HepG2 (cell line): ENCODE results near the gene TMEM186. TPM values are rescaled to one million over a fixed set of nuclear protein-coding genes. Genes with fewer than 3 reads are reported as not detected.
A peak's percentile ranks its signal among the peaks of the same experiment; 100 is the strongest.

Source experiments
- CCDC6 ChIP-seq: sonication (generic); formaldehyde crosslinking; IDR thresholded peaks from 2 replicates; pipeline ENCODE4 v1.8.1; 2022; ENCODE audit warnings: mild to moderate bottlenecking, missing genetic modification reagents, moderate library complexity
- ELF4 ChIP-seq: sonication (generic); formaldehyde crosslinking; IDR thresholded peaks from 2 replicates; pipeline ENCODE4 v1.5.0; 2020; ENCODE audit warnings: missing genetic modification reagents, mild to moderate bottlenecking, moderate library complexity, borderline replicate concordance
- NFRKB ChIP-seq: fragments of 450-650 bp; IDR thresholded peaks from 2 replicates; pipeline ENCODE4 v1.6.1; 2017
- NR2F6 ChIP-seq, 2 experiments: IDR thresholded peaks; 2 replicates each; pipeline ENCODE4 v1.6.1; 2016; ENCODE audit warnings: antibody characterized with exemption in 1 of 2, mild to moderate bottlenecking in 1 of 2
- REL ChIP-seq: sonication (generic); formaldehyde crosslinking; conservative IDR thresholded peaks from 2 replicates; pipeline ENCODE4 v1.8.0; 2022; ENCODE audit warnings: mild to moderate bottlenecking, missing genetic modification reagents, moderate library complexity
- RNF2 ChIP-seq: fragments of 450-650 bp; conservative IDR thresholded peaks from 2 replicates; pipeline ENCODE4 v1.6.1; 2016; ENCODE audit warnings: low read depth
- SALL1 ChIP-seq: sonication (generic); formaldehyde crosslinking; IDR thresholded peaks from 2 replicates; pipeline ENCODE4 v1.8.0; 2022; ENCODE audit warnings: mild to moderate bottlenecking, missing genetic modification reagents
- SIN3B ChIP-seq: fragments of 150-350 bp; IDR thresholded peaks from 2 replicates; pipeline ENCODE4 v1.6.1; 2014; ENCODE audit warnings: low read length
- SP5 ChIP-seq: IDR thresholded peaks from 2 replicates; pipeline ENCODE4 v1.6.1; 2016; ENCODE audit warnings: low read depth, borderline replicate concordance
- TBL1XR1 ChIP-seq: fragments of 150-350 bp; IDR thresholded peaks from 2 replicates; pipeline ENCODE4 v1.6.1; 2014; ENCODE audit warnings: borderline replicate concordance, low read length; ENCODE audit not compliant: partially characterized antibody
- TP53 ChIP-seq: sonication (generic); formaldehyde crosslinking; conservative IDR thresholded peaks from 2 replicates; pipeline ENCODE4 v1.4.0; 2020; ENCODE audit warnings: missing genetic modification reagents
- XBP1 ChIP-seq: sonication (generic); formaldehyde crosslinking; IDR thresholded peaks from 2 replicates; pipeline ENCODE4 v1.5.0; 2020; ENCODE audit warnings: missing genetic modification reagents
- YEATS4 ChIP-seq: sonication (generic); formaldehyde crosslinking; IDR thresholded peaks from 2 replicates; pipeline ENCODE4 v1.4.0; 2020; ENCODE audit warnings: missing genetic modification reagents, borderline replicate concordance
- ZFY ChIP-seq: sonication (generic); formaldehyde crosslinking; IDR thresholded peaks from 2 replicates; pipeline ENCODE4 v1.4.0; 2020; ENCODE audit warnings: missing genetic modification reagents
- ZKSCAN1 ChIP-seq: fragments of 150-350 bp; IDR thresholded peaks from 2 replicates; pipeline ENCODE4 v1.6.1; 2014; ENCODE audit warnings: low read length
- ZNF326 ChIP-seq: sonication (generic); formaldehyde crosslinking; IDR thresholded peaks from 2 replicates; pipeline ENCODE4 v1.4.0; 2020; ENCODE audit warnings: missing genetic modification reagents, borderline replicate concordance
- ZNF44 ChIP-seq: sonication (generic); formaldehyde crosslinking; IDR thresholded peaks from 2 replicates; pipeline ENCODE4 v1.5.1; 2020; ENCODE audit warnings: mild to moderate bottlenecking, missing genetic modification reagents
- ZNF570 ChIP-seq: sonication (generic); formaldehyde crosslinking; IDR thresholded peaks from 2 replicates; pipeline ENCODE4 v1.4.0; 2020; ENCODE audit warnings: mild to moderate bottlenecking, missing genetic modification reagents, borderline replicate concordance
- ZNF580 ChIP-seq: IDR thresholded peaks from 2 replicates; pipeline ENCODE4 v1.6.1; 2016; ENCODE audit warnings: low read depth, borderline replicate concordance
- ZNF775 ChIP-seq: sonication (generic); formaldehyde crosslinking; IDR thresholded peaks from 2 replicates; pipeline ENCODE4 v1.4.0; 2020; ENCODE audit warnings: missing genetic modification reagents, mild to moderate bottlenecking, moderate library complexity, borderline replicate concordance
- ZNF800 ChIP-seq: sonication (generic); formaldehyde crosslinking; IDR thresholded peaks from 2 replicates; pipeline ENCODE4 v1.4.0; 2020; ENCODE audit warnings: missing genetic modification reagents
- polyA plus RNA-seq, 8 experiments: library from polyadenylated mRNA; depleted of rRNA in 3 of 8; stranded (reverse) in 7 of 8; unstranded in 1 of 8; fragments of >200 nt; fragmentation: Illumina TruSeq in 4 of 8; extraction: Trizol in 4 of 8; gene quantifications; 2 replicates each; pipeline versions ENCODE4 v1.2.1 to v1.2.3, GENCODE V29; 2011 to 2016; ENCODE audit warnings: low read depth in 4 of 8, missing spikeins in 1 of 8, mixed read lengths in 1 of 8; ENCODE audit not compliant: insufficient read depth in 1 of 8
- total RNA-seq, 5 experiments: library from RNA; depleted of rRNA; stranded (reverse); fragments of >200 nt; fragmentation: Illumina TruSeq; extraction: Trizol; gene quantifications; 2 replicates each; pipeline ENCODE4 v1.2.3, GENCODE V29; 2016; ENCODE audit warnings: low read depth in 1 of 5
- TF ChIP-seq, protein P1 (sequence below): IDR thresholded peaks from 2 replicates; pipeline ENCODE4 v1.6.1; 2012; ENCODE audit warnings: low read length, improper control_type of control experiment
- TF ChIP-seq, protein P2 (sequence below): sonication (generic); formaldehyde crosslinking; IDR thresholded peaks from 2 replicates; pipeline ENCODE4 v1.4.0; 2020; ENCODE audit warnings: missing genetic modification reagents

Gene TMEM186
- total and polyA plus RNA-seq, 2 of the 13 experiments (the other 11 are each of a cell fraction or from before 2014, with no cell fraction given) = 16.2 to 19.3 TPM

- TF ChIP-seq, protein P1, sequence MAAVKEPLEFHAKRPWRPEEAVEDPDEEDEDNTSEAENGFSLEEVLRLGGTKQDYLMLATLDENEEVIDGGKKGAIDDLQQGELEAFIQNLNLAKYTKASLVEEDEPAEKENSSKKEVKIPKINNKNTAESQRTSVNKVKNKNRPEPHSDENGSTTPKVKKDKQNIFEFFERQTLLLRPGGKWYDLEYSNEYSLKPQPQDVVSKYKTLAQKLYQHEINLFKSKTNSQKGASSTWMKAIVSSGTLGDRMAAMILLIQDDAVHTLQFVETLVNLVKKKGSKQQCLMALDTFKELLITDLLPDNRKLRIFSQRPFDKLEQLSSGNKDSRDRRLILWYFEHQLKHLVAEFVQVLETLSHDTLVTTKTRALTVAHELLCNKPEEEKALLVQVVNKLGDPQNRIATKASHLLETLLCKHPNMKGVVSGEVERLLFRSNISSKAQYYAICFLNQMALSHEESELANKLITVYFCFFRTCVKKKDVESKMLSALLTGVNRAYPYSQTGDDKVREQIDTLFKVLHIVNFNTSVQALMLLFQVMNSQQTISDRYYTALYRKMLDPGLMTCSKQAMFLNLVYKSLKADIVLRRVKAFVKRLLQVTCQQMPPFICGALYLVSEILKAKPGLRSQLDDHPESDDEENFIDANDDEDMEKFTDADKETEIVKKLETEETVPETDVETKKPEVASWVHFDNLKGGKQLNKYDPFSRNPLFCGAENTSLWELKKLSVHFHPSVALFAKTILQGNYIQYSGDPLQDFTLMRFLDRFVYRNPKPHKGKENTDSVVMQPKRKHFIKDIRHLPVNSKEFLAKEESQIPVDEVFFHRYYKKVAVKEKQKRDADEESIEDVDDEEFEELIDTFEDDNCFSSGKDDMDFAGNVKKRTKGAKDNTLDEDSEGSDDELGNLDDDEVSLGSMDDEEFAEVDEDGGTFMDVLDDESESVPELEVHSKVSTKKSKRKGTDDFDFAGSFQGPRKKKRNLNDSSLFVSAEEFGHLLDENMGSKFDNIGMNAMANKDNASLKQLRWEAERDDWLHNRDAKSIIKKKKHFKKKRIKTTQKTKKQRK = no peak
- peak; percentile 95 for TF ChIP-seq REL
- peak; percentile 89 for TF ChIP-seq NR2F6 (IDR thresholded peaks at IDR 0.05)
- TF ChIP-seq NR2F6 (CRISPR knock-in tag; IDR thresholded peaks at IDR 0.05) = peak; percentile 65; the same call in 1 of the 2 replicates
- TF ChIP-seq YEATS4 (CRISPR knock-in tag) = peak; percentile 100
- TF ChIP-seq CCDC6 (CRISPR knock-in tag) = peak; percentile 98
- TF ChIP-seq ZFY (CRISPR knock-in tag) = peak; percentile 88
- TF ChIP-seq ELF4 = peak; percentile 100
- TF ChIP-seq ZNF44 = peak; percentile 99
- TF ChIP-seq RNF2 = peak; percentile 100
- TF ChIP-seq ZNF800 (CRISPR knock-in tag) = peak; percentile 95
- peak; percentile 95 for TF ChIP-seq ZNF570
- TF ChIP-seq ZKSCAN1 = no peak
- no peak; the same call in 1 of the 2 replicates for TF ChIP-seq ZNF326 (CRISPR knock-in tag)
- TF ChIP-seq SALL1 (CRISPR knock-in tag) = peak; percentile 99
- peak; percentile 95 for TF ChIP-seq TP53 (CRISPR knock-in tag)
- peak; percentile 96 for TF ChIP-seq XBP1 (CRISPR knock-in tag)
- TF ChIP-seq NFRKB = no peak
- TF ChIP-seq SP5 (CRISPR knock-in tag) = peak; percentile 84
- TF ChIP-seq, protein P2, sequence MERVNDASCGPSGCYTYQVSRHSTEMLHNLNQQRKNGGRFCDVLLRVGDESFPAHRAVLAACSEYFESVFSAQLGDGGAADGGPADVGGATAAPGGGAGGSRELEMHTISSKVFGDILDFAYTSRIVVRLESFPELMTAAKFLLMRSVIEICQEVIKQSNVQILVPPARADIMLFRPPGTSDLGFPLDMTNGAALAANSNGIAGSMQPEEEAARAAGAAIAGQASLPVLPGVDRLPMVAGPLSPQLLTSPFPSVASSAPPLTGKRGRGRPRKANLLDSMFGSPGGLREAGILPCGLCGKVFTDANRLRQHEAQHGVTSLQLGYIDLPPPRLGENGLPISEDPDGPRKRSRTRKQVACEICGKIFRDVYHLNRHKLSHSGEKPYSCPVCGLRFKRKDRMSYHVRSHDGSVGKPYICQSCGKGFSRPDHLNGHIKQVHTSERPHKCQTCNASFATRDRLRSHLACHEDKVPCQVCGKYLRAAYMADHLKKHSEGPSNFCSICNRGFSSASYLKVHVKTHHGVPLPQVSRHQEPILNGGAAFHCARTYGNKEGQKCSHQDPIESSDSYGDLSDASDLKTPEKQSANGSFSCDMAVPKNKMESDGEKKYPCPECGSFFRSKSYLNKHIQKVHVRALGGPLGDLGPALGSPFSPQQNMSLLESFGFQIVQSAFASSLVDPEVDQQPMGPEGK (CRISPR knock-in tag) = peak; percentile 96
- TF ChIP-seq SIN3B = no peak; the same call in none of the 2 replicates
- no peak for TF ChIP-seq ZNF775
- peak; percentile 98 for TF ChIP-seq ZNF580 (CRISPR knock-in tag)
- TF ChIP-seq TBL1XR1 = peak; percentile 86
Measured at GRCh38 chr16:8797364-8798173, at the start of gene TMEM186, which contains the start of gene PMM2 (continued).
